Kidney (tissue), 14 donors: ENCODE data around the gene COMMD3. TPM values are rescaled to one million over a fixed set of nuclear protein-coding genes. Genes with fewer than 3 reads are reported as not detected.

Experiments
- DNase-seq, 5 donors: peaks; one replicate each; pipeline ENCODE4 v3.0.0-alpha.2; 2013 to 2020
- FAIRE-seq: peaks from 2 replicates; lab custom pipeline; 2012; peaks lifted over from hg19 to GRCh38; lab: Jason Lieb, UNC
- H3K27ac ChIP-seq, 2 donors: one replicate each; pipeline ENCODE4 v1.7.0; 2013; ENCODE audit warnings: low read depth in 2 of 2, low read length in 2 of 2, inconsistent platforms in 1 of 2
- H3K27me3 ChIP-seq: one replicate; pipeline ENCODE4 v1.7.1; 2013; ENCODE audit warnings: low read length, inconsistent platforms; ENCODE audit not compliant: control insufficient read depth, insufficient read depth
- H3K36me3 ChIP-seq, 3 donors: one replicate each; pipeline versions ENCODE4 v1.7.0 to v1.7.1; 2013; ENCODE audit warnings: low read length in 3 of 3, control low read depth in 1 of 3, inconsistent platforms in 1 of 3; ENCODE audit not compliant: insufficient read depth in 3 of 3, control insufficient read depth in 2 of 3
- H3K4me1 ChIP-seq, 3 donors: one replicate each; pipeline versions ENCODE4 v1.7.0 to v1.7.1; 2013; ENCODE audit warnings: low read length in 3 of 3, inconsistent platforms in 1 of 3, low read depth in 1 of 3; ENCODE audit not compliant: control insufficient read depth in 2 of 3, insufficient read depth in 2 of 3
- H3K4me3 ChIP-seq, 3 donors: one replicate each; pipeline versions ENCODE4 v1.7.0 to v1.8.1; 2013; ENCODE audit warnings: low read length in 3 of 3, control low read depth in 1 of 3, inconsistent platforms in 1 of 3
- H3K9ac ChIP-seq, 3 donors: one replicate each; pipeline versions ENCODE4 v1.7.0 to v1.7.1; 2013; ENCODE audit warnings: low read length in 3 of 3, control low read depth in 1 of 3, inconsistent platforms in 1 of 3
- H3K9me3 ChIP-seq, 3 donors: one replicate each; pipeline versions ENCODE4 v1.7.0 to v1.7.1; 2013; ENCODE audit warnings: low read length in 3 of 3, control low read depth in 1 of 3, inconsistent platforms in 1 of 3; ENCODE audit not compliant: control insufficient read depth in 2 of 3, insufficient read depth in 1 of 3
- intact Hi-C: fragments of 100-400 bp; cut with DNase I; formaldehyde crosslinking; loops from one replicate; pipeline ENCODE4 v1.11.1; 2022
- polyA plus RNA-seq: library from polyadenylated mRNA; stranded (reverse); fragments of 350-450 nt; fragmentation: Illumina TruSeq; extraction: RNeasy Lipid Tissue Mini Kit (QIAGEN cat#74804); gene quantifications from one replicate; pipeline ENCODE4 v1.2.3, GENCODE V29; 2014; ENCODE audit warnings: low read depth, low replicate concordance; ENCODE audit not compliant: insufficient read depth
- total RNA-seq: library from RNA; stranded (reverse); fragmentation: NEBNext Ultra II Directional; extraction: Animal tissue kit (Norgen Biotek cat#: 25700); gene quantifications from one replicate; pipeline ENCODE4 v1.2.1, GENCODE V29; 2021
- TF ChIP-seq, protein P1 (sequence below): IDR thresholded peaks from 3 replicates; pipeline ENCODE4 v1.5.1; 2012; ENCODE audit warnings: mild to moderate bottlenecking, moderate library complexity, borderline replicate concordance; ENCODE audit not compliant: insufficient read depth; ENCODE audit errors: extremely low read depth
- donor health status: control.
- donor health status: control.
- donor health status: control.
- donor health status: control.
- donor health status: control.
- donor health status: DM: yes; HTN: yes; CAD: no.
- donor health status: Normal renal cell carcinoma (clear cell type).

COMMD3 gene
- total and polyA plus RNA-seq, 2 donors from 2014 or later = 46.2 to 72.8 TPM

DNA sequence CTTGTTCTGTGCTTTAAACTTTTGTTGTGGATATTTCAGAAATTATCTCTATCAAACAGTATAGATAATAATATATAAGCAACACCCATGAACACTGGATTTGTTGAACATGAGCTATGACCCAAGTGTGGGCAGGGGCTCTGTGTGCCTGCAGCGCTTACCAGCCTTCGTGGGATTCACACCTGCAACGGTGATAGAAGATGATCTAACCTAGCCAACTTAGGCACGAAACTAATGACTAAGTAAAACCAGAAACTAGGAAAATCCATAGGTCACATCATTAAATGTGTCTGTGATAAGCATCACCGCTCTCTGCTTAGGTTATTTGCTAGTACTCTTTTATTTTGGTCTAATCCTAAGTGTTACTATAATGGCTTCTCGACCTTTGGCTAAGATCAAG is 47.1 kb downstream of the COMMD3 start:
- DNase-seq = no peak
- Histone ChIP-seq H3K27ac (no peak overlapping the region), H3K9ac (no peak overlapping the region), H3K36me3 (no peaks in the 10 kb centered on the region), H3K27me3 (no peaks in the 10 kb centered on the region), H3K4me1 (no peaks in the 10 kb centered on the region), H3K4me3 (no peak overlapping the region), H3K9me3 (no peaks in the 10 kb centered on the region)
- intact Hi-C loops = no loop called here
- FAIRE-seq = no peak
- TF ChIP-seq, protein P1, sequence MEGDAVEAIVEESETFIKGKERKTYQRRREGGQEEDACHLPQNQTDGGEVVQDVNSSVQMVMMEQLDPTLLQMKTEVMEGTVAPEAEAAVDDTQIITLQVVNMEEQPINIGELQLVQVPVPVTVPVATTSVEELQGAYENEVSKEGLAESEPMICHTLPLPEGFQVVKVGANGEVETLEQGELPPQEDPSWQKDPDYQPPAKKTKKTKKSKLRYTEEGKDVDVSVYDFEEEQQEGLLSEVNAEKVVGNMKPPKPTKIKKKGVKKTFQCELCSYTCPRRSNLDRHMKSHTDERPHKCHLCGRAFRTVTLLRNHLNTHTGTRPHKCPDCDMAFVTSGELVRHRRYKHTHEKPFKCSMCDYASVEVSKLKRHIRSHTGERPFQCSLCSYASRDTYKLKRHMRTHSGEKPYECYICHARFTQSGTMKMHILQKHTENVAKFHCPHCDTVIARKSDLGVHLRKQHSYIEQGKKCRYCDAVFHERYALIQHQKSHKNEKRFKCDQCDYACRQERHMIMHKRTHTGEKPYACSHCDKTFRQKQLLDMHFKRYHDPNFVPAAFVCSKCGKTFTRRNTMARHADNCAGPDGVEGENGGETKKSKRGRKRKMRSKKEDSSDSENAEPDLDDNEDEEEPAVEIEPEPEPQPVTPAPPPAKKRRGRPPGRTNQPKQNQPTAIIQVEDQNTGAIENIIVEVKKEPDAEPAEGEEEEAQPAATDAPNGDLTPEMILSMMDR = no peak

DNA sequence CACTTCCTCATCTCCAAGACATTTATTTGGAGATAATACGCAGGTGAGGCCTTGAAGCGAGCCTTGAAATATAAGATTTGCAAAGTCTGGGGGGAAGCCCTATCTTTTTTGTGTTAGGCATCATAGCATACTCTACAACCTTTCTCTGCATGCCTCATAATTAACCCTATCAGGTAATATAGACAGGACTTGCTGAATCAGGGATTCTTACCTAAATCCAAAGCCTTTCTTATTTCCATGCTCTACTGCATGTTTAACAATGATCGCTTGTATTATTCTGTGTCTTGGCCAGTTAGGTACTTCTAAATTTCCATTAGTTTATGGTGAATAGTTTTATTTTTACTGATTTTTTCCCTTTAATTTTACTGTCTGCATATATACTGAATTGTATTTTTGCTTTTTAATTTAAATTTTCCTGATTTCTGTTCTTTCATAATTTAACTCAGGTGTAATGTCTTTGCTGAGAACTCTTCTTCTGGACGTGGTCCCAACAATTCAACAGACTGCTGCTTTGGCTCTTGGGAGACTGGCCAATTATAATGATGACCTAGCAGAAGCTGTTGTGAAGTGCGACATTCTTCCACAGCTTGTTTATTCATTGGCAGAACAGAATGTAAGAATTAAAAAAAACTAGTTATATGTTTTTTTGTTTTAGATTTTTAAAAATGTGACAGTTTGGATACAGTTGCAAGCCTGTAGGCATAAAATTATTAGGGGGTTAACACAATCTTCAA is 48.4 kb downstream of the COMMD3 start:
- intact Hi-C loops = no loop called here
- H3K36me3 ChIP-seq = no peaks in the 10 kb centered on the region
- no peak overlapping the region for H3K9ac ChIP-seq
- no peaks in the 10 kb centered on the region for H3K4me1 ChIP-seq
- DNase-seq = no peak
- no peak overlapping the region for H3K27ac ChIP-seq
- no peak for FAIRE-seq
- no peak overlapping the region for H3K4me3 ChIP-seq
- H3K27me3 ChIP-seq = no peaks in the 10 kb centered on the region
- no peaks in the 10 kb centered on the region for H3K9me3 ChIP-seq
- TF ChIP-seq, protein P1 = no peak

DNA sequence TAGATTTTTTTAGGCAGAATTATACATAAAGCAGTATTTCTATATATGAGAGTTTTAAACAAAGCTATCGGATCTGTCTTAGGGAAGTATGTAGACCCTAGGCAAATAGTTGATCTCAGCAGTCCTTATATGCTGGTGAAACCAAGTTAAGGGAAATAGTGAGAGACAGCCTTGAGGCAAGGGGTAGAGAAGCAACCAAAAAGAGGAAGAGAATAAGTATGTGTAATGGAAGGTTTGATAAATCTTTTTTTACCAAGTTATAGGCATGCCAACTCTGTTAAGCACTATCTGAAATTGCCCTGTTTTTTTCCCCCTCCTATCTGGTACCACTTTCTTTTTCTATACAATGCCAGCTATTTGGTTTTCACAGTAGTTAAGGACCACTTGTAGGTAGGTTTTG is 49.0 kb downstream of the COMMD3 start:
- Histone ChIP-seq H3K9me3 (no peaks in the 10 kb centered on the region), H3K27ac (no peak overlapping the region), H3K9ac (no peak overlapping the region), H3K36me3 (no peaks in the 10 kb centered on the region), H3K27me3 (no peaks in the 10 kb centered on the region), H3K4me3 (no peak overlapping the region), H3K4me1 (no peaks in the 10 kb centered on the region)
- intact Hi-C loops = no loop called here
- FAIRE-seq (no peak), DNase-seq (no peak)
- TF ChIP-seq, protein P1 = no peak
